ENCODE data around the gene JAKMIP3. TPM values are rescaled to one million over a fixed set of nuclear protein-coding genes. Genes with fewer than 3 reads are reported as not detected.

JAKMIP3 gene
- total and polyA plus RNA-seq, 2 experiments from 2014 or later: 0.04 TPM; not detected in 1

- DNase-seq: no peak
- Histone ChIP-seq H3K36me3 (ENCODE audit: low read depth) (no peaks in the 10 kb centered on the region), H3K9me2 (ENCODE audit: insufficient read depth) (no peaks in the 10 kb centered on the region), H3K27ac (no peak overlapping the region), H3K9me3 (ENCODE audit: low read depth) (no peaks in the 10 kb centered on the region), H3F3A (ENCODE audit: insufficient read depth) (no peaks in the 10 kb centered on the region), H4K20me1 (ENCODE audit: insufficient read depth) (no peaks in the 10 kb centered on the region), H2AFZ (no peak overlapping the region), H3K79me2 (ENCODE audit: insufficient read depth) (no peaks in the 10 kb centered on the region), H3K4me1 (ENCODE audit: insufficient read depth) (no peaks in the 10 kb centered on the region), H3K9ac (no peak overlapping the region), H3K4me2 (ENCODE audit: unreplicated experiment) (no peak overlapping the region), H3K4me3 (no peak overlapping the region), H3K27me3 (replicated peaks; ENCODE audit: insufficient read depth) (no peaks in the 10 kb centered on the region; the same call in 1 of the 2 replicates)
- TF ChIP-seq EZH2phosphoT487 (IDR thresholded peaks at IDR 0.05; ENCODE audit: insufficient read depth, low read depth): no peak
- TF ChIP-seq EZH2 (IDR thresholded peaks at IDR 0.05; ENCODE audit: insufficient read depth, poor library complexity, severe bottlenecking): no peak
- 62 to 80% methylated on average over 14 to 15 of the region's 15 CpGs for WGBS, 2 experiments (ENCODE audit: low coverage in 1 of 2, low lambda C conversion rate in 2 of 2, missing lambda C conversion rate in 2 of 2)
- in situ Hi-C loops (cut with MboI): no loop called here
Measured at GRCh38 chr10:132106431-132106830, 40.7 kb downstream of the JAKMIP3 start.

- WGBS, 2 experiments (ENCODE audit: low coverage in 1 of 2, low lambda C conversion rate in 2 of 2, missing lambda C conversion rate in 2 of 2): 66 to 69% methylated on average over 24 to 27 of the region's 27 CpGs
- H3K4me1 ChIP-seq (ENCODE audit: insufficient read depth): no peaks in the 10 kb centered on the region
- H3K36me3 ChIP-seq (ENCODE audit: low read depth): no peaks in the 10 kb centered on the region
- DNase-seq: no peak
- H3K4me3 ChIP-seq: no peak overlapping the region
- no peaks in the 10 kb centered on the region for H4K20me1 ChIP-seq (ENCODE audit: insufficient read depth)
- H3K4me2 ChIP-seq (ENCODE audit: unreplicated experiment): no peak overlapping the region
- no peaks in the 10 kb centered on the region for H3K79me2 ChIP-seq (ENCODE audit: insufficient read depth)
- TF ChIP-seq EZH2 (IDR thresholded peaks at IDR 0.05; ENCODE audit: insufficient read depth, poor library complexity, severe bottlenecking): no peak
- no peak for TF ChIP-seq EZH2phosphoT487 (IDR thresholded peaks at IDR 0.05; ENCODE audit: insufficient read depth, low read depth)
- no peaks in the 10 kb centered on the region for H3K9me3 ChIP-seq (ENCODE audit: low read depth)
- H3F3A ChIP-seq (ENCODE audit: insufficient read depth): no peaks in the 10 kb centered on the region
- no peaks in the 10 kb centered on the region for H3K9me2 ChIP-seq (ENCODE audit: insufficient read depth)
- H2AFZ ChIP-seq: no peak overlapping the region
- H3K27ac ChIP-seq: no peak overlapping the region
- no peaks in the 10 kb centered on the region; the same call in 1 of the 2 replicates for H3K27me3 ChIP-seq (replicated peaks; ENCODE audit: insufficient read depth)
- in situ Hi-C loops (cut with MboI): no loop called here
- H3K9ac ChIP-seq: no peak overlapping the region
Measured at GRCh38 chr10:132107186-132107948, 41.6 kb downstream of the JAKMIP3 start.

- Histone ChIP-seq H3K4me3 (no peak overlapping the region), H3K9me2 (ENCODE audit: insufficient read depth) (no peaks in the 10 kb centered on the region), H3K9me3 (ENCODE audit: low read depth) (no peaks in the 10 kb centered on the region), H3K27ac (no peak overlapping the region), H3K4me1 (ENCODE audit: insufficient read depth) (no peaks in the 10 kb centered on the region), H3K36me3 (ENCODE audit: low read depth) (no peaks in the 10 kb centered on the region), H3K27me3 (replicated peaks; ENCODE audit: insufficient read depth) (no peaks in the 10 kb centered on the region; the same call in 1 of the 2 replicates), H3K79me2 (ENCODE audit: insufficient read depth) (no peaks in the 10 kb centered on the region), H3F3A (ENCODE audit: insufficient read depth) (no peaks in the 10 kb centered on the region), H4K20me1 (ENCODE audit: insufficient read depth) (no peaks in the 10 kb centered on the region), H2AFZ (no peak overlapping the region), H3K4me2 (ENCODE audit: unreplicated experiment) (no peak overlapping the region), H3K9ac (no peak overlapping the region)
- DNase-seq: no peak
- in situ Hi-C loops (cut with MboI): no loop called here
- no peak for TF ChIP-seq EZH2 (IDR thresholded peaks at IDR 0.05; ENCODE audit: insufficient read depth, poor library complexity, severe bottlenecking)
- no peak for TF ChIP-seq EZH2phosphoT487 (IDR thresholded peaks at IDR 0.05; ENCODE audit: insufficient read depth, low read depth)
- WGBS, 2 experiments (ENCODE audit: low coverage in 1 of 2, low lambda C conversion rate in 2 of 2, missing lambda C conversion rate in 2 of 2): 48 to 55% methylated on average over 10 to 13 of the region's 13 CpGs
Measured at GRCh38 chr10:132107949-132108877, 42.5 kb downstream of the JAKMIP3 start.

GRCh38 chr10:132109341-132110110, 43.8 kb downstream of the JAKMIP3 start:
- DNase-seq: peak; percentile 23
- Histone ChIP-seq H2AFZ (no peak overlapping the region), H3K4me3 (no peak overlapping the region), H3K36me3 (ENCODE audit: low read depth) (no peaks in the 10 kb centered on the region), H3K9ac (no peak overlapping the region), H3K9me3 (ENCODE audit: low read depth) (no peaks in the 10 kb centered on the region), H4K20me1 (ENCODE audit: insufficient read depth) (no peaks in the 10 kb centered on the region), H3K4me1 (ENCODE audit: insufficient read depth) (no peaks in the 10 kb centered on the region), H3F3A (ENCODE audit: insufficient read depth) (no peaks in the 10 kb centered on the region), H3K9me2 (ENCODE audit: insufficient read depth) (no peaks in the 10 kb centered on the region), H3K4me2 (ENCODE audit: unreplicated experiment) (no peak overlapping the region), H3K79me2 (ENCODE audit: insufficient read depth) (no peaks in the 10 kb centered on the region), H3K27me3 (replicated peaks; ENCODE audit: insufficient read depth) (no peaks in the 10 kb centered on the region; the same call in 1 of the 2 replicates), H3K27ac (no peak overlapping the region)
- in situ Hi-C loops (cut with MboI): no loop called here
- TF ChIP-seq EZH2phosphoT487 (IDR thresholded peaks at IDR 0.05; ENCODE audit: insufficient read depth, low read depth) (no peak), EZH2 (IDR thresholded peaks at IDR 0.05; ENCODE audit: insufficient read depth, poor library complexity, severe bottlenecking) (no peak)
- 28 to 36% methylated on average over 19 of the region's 19 CpGs for WGBS, 2 experiments (ENCODE audit: low coverage in 1 of 2, low lambda C conversion rate in 2 of 2, missing lambda C conversion rate in 2 of 2)
